Measurements from ENCODE around the gene PNMA8C.

DNA sequence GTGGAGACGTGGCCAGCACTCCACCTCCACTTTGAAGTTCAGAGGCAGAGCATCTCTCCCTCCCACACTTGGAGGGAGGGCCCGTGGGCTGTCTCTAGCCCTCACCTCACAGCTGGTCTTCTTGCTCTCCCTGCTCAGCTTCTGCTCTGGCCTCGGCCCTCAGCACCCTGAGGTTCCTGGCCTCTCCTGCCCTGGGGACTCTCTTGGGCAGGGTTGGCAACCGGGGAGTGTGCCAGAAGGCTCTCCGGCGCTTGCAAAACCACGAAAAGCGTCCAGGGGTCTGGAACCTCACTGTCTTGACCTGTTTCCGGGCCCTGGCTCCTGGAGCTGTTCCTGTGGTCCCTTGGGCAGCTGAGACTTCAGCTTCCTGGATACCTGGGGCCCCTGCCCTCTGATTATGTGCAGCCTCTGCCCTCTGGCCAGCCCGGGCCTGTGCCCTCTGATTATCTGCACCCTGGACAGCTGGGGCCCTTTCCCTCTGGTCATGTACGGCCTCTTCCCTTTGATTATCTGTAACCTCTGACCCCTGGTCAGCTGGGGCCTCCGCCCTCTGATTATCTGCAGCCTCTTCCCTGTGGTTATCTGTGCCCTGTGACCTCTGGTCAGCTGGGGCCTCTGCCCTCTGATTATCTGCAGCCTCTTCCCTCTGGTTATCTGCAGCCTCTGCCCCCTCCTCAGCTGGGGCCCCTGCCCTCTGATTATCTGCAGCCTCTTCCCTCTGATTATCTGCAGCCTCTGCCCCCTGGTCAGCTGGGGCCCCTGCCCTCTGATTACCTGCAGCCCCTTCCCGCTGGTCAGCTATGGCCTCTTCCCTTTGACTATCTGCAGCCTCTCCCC, 17.4 kb downstream of the PNMA8C start:
- TF ChIP-seq, protein P1, sequence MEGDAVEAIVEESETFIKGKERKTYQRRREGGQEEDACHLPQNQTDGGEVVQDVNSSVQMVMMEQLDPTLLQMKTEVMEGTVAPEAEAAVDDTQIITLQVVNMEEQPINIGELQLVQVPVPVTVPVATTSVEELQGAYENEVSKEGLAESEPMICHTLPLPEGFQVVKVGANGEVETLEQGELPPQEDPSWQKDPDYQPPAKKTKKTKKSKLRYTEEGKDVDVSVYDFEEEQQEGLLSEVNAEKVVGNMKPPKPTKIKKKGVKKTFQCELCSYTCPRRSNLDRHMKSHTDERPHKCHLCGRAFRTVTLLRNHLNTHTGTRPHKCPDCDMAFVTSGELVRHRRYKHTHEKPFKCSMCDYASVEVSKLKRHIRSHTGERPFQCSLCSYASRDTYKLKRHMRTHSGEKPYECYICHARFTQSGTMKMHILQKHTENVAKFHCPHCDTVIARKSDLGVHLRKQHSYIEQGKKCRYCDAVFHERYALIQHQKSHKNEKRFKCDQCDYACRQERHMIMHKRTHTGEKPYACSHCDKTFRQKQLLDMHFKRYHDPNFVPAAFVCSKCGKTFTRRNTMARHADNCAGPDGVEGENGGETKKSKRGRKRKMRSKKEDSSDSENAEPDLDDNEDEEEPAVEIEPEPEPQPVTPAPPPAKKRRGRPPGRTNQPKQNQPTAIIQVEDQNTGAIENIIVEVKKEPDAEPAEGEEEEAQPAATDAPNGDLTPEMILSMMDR (IDR thresholded peaks at IDR 0.05): no peak
- no peak for TF ChIP-seq POLR2A (IDR thresholded peaks at IDR 0.05)

Data from heart left ventricle (tissue), 13 donors.